HL-60/S4 treated with retinoic acid at 250 ng/mL for 4 days and 3 days (cell line): Measurements from ENCODE around the gene FGGY.

ENCODE experiments used
- in situ Hi-C: fragments of 300-500 bp; cut with MboI; formaldehyde crosslinking; loops from 2 replicates; pipeline ENCODE4 v1.7.0; 2022; ENCODE audit warnings: low sequenced_read_pairs

The FGGY gene

DNA sequence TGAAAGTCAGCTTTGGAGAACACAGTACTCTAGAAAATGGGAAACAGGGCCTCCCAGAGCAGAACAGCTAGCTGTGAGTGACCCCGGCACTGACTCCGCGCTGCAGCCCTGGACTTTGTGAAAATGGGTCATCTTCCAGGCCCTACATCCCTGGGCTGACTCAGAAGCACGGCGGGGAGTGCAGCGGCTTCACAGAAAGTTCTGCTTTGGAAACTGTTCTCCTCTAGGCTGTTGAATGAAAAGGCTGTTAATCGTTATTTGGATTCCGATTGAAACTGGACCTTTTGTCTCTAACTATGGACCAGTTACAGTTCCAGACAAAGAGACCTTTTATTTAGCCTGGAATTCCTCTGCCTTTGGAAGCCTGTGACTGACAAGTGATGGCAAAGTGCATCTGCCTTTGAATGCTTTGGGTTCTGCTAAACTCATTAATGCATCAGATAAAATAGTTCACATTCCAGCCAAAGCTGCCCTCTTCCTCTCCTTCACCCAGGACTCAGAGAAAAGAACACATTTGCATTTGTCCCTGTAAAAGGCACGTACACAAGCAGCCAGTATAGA lies 372.9 kb downstream of the FGGY start:
- in situ Hi-C loops: no loop called here

DNA sequence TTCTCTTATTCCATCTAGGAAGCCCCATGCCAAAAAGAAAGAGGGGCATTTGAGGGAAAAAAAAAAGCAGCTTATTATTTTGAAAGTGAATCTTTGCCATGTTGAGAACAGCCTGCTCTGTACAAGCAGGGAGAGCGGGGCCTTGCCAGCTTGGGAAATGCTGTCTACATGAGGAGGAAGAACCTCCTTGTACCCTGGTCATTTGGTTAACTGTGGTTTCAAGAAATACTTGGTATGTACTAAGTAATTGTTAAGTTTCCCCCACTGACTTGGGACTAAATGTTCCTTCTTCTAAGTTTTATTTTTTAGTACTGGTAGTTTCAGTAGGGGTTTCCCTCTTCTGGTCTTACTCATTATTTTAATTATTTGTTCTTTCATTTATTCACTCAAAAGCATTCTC lies 373.8 kb downstream of the FGGY start:
- in situ Hi-C loops: no loop called here

DNA sequence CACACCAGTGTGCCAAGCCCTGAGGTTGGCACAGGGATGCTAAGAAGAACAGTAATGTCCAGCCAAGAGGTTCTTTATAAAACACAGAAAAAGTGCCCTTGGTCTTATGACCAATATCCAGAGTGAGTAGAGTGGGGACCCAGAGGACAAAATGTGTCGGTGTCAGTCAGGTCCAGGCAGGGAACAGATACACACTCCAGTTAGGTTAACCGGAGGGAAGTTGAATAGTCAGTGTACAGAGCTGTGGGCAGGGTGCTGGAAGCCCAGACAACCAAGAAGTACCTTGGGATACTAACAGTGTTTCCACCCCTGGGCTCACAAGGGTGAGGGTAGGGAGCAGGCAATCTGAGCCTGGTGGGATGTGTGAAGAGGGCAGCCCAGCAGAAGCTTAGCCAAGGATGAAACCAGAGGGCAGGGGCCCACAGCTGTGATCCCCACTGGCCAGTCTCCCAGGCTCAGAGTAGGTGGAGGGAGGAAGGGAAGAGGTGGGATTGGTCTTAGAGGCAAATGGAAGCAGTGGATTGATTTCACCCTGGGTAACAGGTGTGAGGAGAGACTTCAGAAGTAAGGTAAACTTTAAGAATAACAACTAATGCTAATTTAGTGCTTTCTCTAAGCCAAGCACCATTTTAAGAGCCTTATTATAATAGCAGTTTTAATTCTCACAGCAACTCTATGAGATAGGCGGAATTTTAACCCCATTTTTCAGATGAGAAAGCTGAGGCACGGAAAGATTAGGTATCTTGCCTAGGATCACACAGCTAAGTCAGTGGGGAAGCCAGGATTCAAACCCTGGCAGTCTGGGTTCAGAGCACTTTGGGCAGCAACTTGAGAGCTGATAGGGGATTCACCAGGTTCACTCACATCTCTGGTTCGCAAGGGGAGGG lies 374.4 kb downstream of the FGGY start:
- in situ Hi-C loops: no loop called here

DNA sequence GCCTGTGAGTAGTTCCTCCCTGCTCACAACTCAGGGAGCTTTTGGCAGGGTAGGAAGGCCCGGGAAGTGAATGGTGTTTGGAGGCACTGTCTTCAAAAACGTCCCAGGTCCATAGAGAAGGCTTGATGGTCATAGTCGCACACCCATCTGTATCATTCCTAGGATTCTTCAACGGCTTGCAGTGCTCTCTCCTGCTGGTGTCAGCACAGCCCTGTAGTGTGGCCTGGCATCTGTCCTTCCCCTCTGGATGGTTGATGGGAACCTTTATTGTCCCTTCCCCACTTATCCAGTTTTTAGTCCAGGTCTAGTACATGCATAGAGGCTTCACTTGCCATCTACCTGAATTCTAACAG lies 375.0 kb downstream of the FGGY start:
- in situ Hi-C loops: no loop called here

DNA sequence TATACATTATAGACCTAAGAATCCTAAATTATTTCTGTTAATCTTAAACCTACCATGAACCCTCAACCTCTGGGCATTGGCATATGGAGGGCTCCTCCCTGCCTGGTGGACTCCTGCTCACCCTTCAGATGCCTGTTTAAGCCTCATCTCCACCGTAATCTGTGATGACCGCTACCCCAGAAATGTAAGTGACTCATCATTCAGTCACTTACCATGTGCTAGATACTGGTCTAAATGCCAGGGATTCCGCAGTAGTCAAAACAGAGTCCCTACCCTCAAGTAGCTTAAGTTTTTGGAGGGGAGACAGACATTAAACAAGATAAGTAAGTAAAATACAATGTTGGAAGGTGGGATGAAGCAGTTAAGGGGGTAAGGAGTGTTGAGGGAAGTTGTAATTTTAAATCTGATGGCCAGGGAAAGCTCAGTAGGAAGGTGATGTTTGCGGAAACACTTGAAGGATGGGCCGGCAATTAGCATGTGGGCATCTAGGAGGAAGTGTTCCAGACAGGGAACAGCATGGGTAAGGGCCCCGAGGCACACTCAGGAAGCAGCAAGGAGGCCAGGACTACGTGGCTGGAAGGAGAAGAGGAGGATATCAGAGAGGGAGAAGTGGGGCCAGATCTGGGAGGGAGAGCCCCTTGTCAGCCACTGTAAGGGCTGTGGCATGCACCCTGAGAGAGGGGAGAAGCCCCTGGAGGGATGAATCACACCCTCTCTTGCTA lies 376.1 kb downstream of the FGGY start:
- in situ Hi-C loops: no loop called here

DNA sequence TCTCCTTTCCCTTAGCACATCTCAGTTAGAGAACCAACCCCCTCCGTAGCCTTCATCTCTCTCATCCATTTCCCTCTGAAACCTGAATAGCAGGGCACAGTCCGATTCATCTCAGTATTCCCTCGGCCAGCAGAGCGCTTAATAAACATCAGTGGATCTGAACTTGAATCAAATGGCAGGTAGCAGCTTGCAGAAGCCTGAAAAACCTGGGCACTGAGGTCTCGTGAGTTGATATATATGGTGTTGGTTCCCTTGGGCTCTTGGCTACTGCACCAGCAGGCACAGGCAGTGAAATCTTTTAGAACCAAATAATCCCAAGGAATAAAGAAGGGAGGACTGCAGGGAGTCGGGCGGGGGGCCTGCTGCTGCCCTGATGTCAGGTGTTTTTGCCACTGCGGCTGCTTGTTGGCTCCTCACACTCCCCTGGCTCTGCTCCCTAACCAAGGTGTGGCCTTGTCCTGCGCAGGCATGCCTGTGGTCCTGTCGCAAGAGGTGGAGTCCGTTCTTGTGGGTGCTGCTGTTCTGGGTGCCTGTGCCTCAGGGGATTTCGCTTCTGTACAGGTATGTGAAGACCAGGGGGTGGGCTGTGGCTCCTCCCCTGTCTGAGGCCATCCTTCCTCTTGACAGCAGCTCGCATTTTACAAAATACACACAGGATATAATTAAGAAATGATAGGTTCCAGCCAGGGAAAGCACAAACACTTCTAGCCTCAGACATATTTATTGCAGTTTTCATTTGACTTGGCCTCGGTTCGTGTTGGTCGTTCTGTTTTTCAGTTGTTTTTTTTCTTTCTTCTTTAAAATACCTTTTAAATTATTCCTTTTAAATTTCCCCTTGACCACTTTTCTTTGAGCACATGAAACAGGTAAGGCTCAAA lies 376.9 kb downstream of the FGGY start:
- in situ Hi-C loops: no loop called here

DNA sequence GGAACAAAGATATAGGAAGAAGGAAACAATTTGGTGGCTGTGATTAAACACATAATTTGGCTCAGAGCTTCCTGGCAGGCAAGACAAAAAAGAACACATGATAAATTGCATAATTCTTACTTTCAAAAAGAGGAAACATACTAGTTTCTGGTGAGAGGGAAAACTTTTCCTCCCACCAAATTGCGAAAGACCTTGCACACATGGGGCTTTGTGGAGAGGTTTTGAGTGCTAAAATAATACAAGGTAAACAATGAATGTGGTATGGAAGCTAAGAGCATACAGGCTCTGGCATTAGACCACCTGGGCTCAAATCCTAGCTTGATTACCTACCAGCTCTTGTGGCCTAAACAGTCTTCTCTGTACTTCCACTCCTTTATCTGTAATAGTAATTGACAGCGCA lies 377.7 kb downstream of the FGGY start:
- in situ Hi-C loops: no loop called here

DNA sequence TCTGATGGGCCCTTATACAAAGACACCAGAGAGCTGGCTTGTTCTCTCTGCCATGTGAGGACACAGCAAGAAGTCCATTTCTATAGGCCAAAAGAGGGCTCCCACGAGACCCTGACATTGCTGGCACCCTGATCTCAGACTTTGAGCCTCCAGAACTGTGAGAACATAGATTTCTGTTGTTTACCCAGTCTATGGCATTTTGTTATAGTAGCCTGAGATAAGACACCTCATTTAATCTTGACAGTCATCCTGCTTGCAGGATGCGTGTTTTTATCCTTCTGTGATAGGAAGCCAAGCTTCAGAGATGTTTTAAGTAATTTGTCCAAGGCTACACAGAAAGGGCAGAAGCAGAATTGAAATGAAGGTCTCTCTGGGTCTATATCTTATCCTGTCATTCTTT lies 379.0 kb downstream of the FGGY start:
- in situ Hi-C loops: loop anchor here (25.0 kb wide), 1 partner anchor 389 kb away; the partner anchor contains the start of gene FGGY

DNA sequence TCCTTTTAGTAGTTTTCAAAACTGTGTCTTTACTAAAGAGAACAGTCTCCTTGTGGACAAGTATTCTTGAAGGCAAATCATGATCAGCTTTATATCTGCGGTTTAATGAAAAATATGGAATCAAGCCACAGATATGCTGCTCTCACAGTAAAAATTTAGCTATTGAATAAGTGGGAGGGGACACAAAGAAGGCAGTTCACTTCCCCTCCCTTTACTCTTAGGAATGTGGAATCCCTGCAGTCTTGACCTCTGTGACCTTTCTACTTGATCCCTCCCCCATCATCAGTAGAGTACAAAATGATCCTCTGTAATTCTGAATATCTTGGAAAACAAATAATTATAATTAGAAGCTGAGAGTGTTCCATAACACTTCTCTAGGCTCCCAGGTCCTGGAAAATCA lies 381.1 kb downstream of the FGGY start:
- in situ Hi-C loops: loop anchor here (25.0 kb wide), 1 partner anchor 391 kb away; the partner anchor contains the start of gene FGGY

DNA sequence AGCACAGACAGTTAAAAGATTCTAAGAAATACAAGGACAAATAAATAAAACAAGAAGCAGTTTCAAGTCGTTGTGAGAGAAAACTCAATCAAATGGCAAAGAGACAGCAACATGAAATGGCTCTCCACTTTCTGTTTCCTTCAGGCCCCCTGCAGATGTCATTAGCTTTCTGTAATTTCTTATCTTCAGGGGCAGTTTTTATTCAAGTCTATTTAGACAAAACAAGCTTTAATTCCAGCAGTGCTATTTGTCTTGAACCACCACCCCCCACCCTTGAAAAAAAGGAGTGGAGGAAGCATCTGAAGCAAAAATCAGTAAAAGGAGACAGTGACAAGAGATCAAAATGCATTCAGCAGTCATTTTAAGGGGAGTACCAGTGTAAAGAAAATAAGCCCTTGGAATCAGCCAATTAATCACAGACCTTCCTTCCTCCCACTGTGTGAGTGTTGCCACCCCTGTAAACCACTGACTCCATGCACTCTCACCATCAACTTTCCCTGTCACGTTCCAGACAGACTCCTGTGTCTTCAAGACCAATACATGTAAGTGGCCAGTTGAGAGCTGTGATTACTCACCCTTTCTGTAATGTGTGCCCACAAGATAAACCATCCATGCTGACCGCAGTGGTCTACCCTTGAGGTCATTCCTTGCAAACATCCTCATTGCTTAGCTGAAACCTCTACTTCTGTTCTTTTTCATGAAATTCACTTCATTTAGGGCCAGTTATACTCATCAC lies 381.8 kb downstream of the FGGY start:
- in situ Hi-C loops: loop anchor here (25.0 kb wide), 1 partner anchor 391 kb away; the partner anchor contains the start of gene FGGY

DNA sequence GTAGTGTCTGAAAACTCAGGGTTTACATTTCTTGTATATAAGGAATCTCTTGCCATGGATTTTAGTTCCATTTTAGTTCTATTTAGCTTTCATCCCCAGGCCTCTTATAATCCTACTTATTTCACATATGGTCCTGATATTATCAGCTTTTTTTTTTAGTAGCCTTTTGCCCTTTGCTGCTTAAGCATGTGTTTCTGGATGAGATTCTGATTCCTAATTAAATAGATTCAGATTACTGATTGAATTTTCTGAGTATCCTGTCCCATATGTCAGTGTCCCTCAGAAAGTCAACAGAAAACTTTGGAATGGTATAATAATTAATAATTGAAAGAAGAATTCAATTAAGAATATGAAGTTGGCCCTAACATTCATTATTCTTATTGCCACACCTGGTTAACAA lies 383.1 kb downstream of the FGGY start:
- in situ Hi-C loops: loop anchor here (25.0 kb wide), 1 partner anchor 393 kb away; the partner anchor contains the start of gene FGGY

DNA sequence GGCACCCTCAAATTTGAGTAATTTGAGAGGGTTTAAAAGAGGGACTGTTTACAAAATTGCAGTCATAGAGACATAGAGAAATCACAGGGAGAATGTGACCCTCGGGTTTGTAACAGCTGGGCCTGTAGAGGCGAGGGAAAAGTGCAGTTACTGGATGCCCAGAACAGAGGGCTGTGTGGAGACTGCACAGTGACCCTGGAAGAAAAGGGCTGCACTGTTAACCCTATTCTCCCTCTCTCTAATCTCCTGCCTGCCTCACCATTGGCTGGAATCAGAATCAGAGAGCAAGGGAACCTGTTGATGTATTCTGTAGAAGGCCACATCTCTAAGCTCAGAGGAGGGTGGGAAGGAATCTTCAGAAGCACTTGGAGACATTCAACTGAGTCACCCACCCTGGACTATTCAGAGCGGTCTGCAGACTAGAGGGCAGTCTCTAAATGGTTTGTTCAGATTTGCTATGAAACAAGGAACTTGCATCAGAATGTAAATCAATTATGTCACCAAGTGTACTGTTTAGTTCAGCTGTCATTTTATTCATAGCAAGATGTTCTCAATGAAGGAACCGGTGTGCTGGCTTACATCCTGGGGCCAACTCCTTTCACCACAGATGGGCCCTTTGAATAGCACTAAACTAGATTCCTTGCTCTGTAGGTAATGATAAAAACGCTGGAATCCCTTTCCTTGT lies 385.6 kb downstream of the FGGY start:
- in situ Hi-C loops: loop anchor here (25.0 kb wide), 1 partner anchor 395 kb away; the partner anchor contains the start of gene FGGY

DNA sequence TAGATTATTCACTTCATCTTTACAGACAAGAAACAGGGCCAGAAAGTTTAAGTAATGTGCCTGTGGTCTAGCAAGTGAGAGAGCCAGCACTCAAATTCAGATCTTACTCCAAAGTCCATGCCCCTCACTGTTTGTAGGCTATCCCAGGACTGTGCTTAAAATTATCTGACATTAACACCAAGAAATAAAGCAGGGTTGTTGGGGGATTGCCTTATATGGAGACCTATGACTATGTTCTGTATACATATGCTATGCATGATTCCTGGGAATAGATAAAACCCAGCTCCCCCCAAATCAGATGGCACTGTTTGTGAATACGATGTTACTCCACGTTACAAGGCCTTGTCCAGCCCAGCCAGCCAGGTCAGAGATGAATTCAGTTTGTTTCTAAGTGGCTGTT lies 386.3 kb downstream of the FGGY start:
- in situ Hi-C loops: loop anchor here (25.0 kb wide), 1 partner anchor 396 kb away; the partner anchor contains the start of gene FGGY

DNA sequence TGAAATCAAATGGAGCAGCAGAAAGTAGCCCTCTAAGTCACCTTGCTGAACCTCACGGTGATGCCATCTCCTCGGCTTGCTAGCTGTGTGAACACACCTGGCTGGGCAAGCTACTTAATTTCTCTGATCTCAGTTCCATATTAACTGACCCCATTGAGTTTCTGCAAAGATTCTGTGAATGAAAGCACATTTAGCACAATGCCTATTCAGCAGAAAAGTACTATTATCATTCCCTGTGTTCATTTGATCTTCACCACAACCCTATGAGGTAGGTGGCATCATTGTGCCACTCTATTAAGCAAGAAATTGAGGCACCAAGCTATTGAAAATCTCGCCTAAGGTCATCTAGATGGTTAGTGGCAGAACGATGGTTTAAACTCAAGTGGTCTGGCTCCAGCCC lies 387.8 kb downstream of the FGGY start:
- in situ Hi-C loops: loop anchor here (25.0 kb wide), 1 partner anchor 397 kb away; the partner anchor contains the start of gene FGGY

DNA sequence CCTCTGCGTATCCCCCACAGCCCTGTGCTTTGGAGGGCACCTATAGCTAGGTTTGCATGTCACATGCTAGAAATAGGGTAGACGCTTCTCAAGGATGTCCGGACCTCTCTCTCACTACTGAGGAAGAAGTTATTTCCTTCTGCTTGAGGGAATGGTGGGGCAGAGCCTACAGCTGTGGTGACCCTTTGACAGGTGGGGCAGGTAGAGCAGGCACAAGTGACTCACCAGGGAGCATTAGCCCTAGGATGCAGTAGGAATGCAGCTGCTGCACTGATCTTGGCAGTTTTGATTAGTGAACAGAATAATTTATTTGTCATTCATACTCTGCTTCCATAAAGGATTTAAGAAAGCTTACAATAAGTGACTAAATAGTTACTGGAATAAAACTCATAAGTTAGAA lies 388.2 kb downstream of the FGGY start:
- in situ Hi-C loops: loop anchor here (25.0 kb wide), 1 partner anchor 398 kb away; the partner anchor contains the start of gene FGGY

DNA sequence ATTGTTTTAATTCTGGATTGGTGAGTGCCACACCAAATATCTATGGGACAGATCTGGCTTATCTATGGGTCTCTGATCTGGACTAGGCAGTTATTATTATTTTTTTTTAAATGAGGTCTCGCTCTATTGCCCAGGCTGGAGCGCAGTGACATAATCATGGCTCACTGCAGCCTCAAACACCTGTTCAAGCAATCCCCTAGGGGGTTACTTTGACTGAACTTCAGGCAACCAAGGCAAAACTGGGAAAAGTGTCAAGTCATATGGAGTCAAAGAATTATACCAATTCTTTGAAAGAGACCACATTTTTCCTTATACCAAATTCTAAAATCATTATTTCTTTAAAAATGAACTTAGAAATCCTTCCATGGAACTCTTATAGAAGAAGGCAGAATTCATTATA lies 388.8 kb downstream of the FGGY start:
- in situ Hi-C loops: loop anchor here (25.0 kb wide), 1 partner anchor 398 kb away; the partner anchor contains the start of gene FGGY

DNA sequence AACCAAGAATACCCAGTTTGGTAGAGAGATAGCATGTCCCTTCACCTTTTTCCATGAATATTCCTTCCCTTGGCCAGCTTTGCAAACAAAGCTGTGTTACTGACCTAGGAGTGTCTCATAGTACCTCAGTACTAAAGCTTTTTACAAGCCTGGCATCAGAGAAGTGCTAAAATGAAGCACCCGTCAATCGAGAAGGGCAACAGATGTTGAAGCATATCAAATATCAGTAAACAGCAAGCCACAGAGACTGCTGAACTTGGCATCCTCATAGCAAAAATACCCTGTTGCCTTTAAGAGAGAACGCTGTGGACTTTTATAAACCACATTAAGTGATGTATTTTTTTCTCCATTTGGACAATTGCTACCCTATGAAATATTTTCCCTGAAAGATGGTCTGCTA lies 389.3 kb downstream of the FGGY start:
- in situ Hi-C loops: loop anchor here (25.0 kb wide), 1 partner anchor 399 kb away; the partner anchor contains the start of gene FGGY

DNA sequence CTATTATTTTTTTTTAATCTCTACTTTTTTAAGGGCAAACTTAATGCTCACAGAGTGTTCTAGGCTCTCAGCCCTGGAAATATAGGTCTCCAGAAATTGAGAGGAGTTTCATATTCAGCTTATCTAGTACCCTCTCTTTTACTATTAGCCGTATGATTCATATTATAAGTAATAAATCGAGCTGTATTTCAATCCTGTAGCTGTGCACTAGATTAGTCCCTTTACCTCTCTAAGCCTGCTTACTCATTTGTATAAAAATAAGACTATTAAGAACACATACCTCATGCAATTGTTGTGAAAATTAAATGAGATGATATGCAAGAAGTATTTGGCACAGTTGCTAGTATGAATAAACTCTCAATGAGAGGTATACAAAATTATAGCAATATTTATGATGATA lies 389.7 kb downstream of the FGGY start:
- in situ Hi-C loops: loop anchor here (25.0 kb wide), 1 partner anchor 399 kb away; the partner anchor contains the start of gene FGGY

DNA sequence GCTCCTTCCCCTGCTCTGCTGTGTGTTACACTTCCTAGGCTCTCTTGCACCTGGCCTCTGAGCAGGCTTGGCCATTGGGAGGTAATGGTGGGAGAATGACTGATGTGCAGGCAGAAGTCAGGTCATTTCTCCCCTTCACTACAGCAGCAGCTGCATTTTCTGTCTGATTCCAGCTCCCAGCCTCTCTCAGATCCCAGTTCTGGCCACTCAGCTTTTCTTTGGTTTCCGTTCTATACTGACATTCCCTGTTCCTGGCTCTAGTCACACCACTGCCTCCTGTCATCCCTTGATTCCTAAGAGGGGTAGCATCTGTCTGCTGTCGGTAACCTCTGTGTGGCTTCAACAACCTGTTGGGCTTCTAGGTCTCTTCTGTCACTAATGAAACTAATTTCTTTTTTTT lies 390.2 kb downstream of the FGGY start:
- in situ Hi-C loops: loop anchor here (25.0 kb wide), 1 partner anchor 400 kb away; the partner anchor contains the start of gene FGGY
